Sigmoid colon (tissue), 4 donors: ENCODE results near the gene SF3B1.

Source experiments
- CTCF ChIP-seq, 4 experiments: fragments of 450-650 bp in 3 of 4; fragments of 200-600 bp in 1 of 4; IDR thresholded peaks; one replicate each; pipeline ENCODE4 v1.5.1; 2016 to 2019; ENCODE audit warnings: antibody characterized with exemption in 4 of 4, mild to moderate bottlenecking in 3 of 4, moderate library complexity in 2 of 4
- EP300 ChIP-seq, 4 donors: sonication (generic); formaldehyde crosslinking; IDR thresholded peaks; one replicate each; pipeline ENCODE4 v1.6.1; 2017; ENCODE audit warnings: antibody characterized with exemption in 4 of 4
- POLR2A ChIP-seq, 2 donors: fragments of 450-650 bp; IDR thresholded peaks; one replicate each; pipeline ENCODE4 v1.6.1; 2016; ENCODE audit warnings: antibody characterized with exemption in 2 of 2, mild to moderate bottlenecking in 2 of 2, moderate library complexity in 2 of 2
- POLR2AphosphoS5 ChIP-seq, 4 donors: sonication (generic); formaldehyde crosslinking; IDR thresholded peaks; one replicate each; pipeline ENCODE4 v1.6.1; 2017; ENCODE audit warnings: antibody characterized with exemption in 4 of 4

GRCh38 chr2:197416268-197416667 is 18.6 kb downstream of the SF3B1 start:
- TF ChIP-seq POLR2A (IDR thresholded peaks at IDR 0.05) (no peak), CTCF (IDR thresholded peaks at IDR 0.05) (no peak), EP300 (IDR thresholded peaks at IDR 0.05) (no peak), POLR2AphosphoS5 (IDR thresholded peaks at IDR 0.05) (no peak)
